ENCODE data around the gene RHPN2. TPM values are rescaled to one million over a fixed set of nuclear protein-coding genes. Genes with fewer than 3 reads are reported as not detected.
"Not testable (repeated sequence)": the region's sequence is repeated elsewhere in the genome, so short reads cannot be mapped to it uniquely, and the experiment has no call there.

Gene RHPN2
- total and polyA plus RNA-seq, 7 donors: 0.16 to 1.1 (median 0.57) TPM

GRCh38 chr19:32966750-32967149 is 97.9 kb downstream of the RHPN2 start:
- 93 to 95% (median 95%) methylated on average over 9 of the region's 9 CpGs for WGBS, 3 donors
- Histone ChIP-seq H3K27me3 (ENCODE audit: insufficient read depth in 3 of 3, low read length in 2 of 3) (no peaks in the 10 kb centered on the region), H3K4me3 (no peak overlapping the region), H3K36me3 (ENCODE audit: insufficient read depth in 1 of 2, low read depth in 1 of 2) (peaks cover 0 to 39% of the 10 kb centered on the region in 2 donors), H3K9me3 (no peaks in the 10 kb centered on the region), H3K4me1 (peaks cover 6% of the 10 kb centered on the region), H3K27ac (no peak overlapping the region)
- intact Hi-C loops (cut with DNase I): no loop called here
- ATAC-seq: no peak
- TF ChIP-seq, protein P1, sequence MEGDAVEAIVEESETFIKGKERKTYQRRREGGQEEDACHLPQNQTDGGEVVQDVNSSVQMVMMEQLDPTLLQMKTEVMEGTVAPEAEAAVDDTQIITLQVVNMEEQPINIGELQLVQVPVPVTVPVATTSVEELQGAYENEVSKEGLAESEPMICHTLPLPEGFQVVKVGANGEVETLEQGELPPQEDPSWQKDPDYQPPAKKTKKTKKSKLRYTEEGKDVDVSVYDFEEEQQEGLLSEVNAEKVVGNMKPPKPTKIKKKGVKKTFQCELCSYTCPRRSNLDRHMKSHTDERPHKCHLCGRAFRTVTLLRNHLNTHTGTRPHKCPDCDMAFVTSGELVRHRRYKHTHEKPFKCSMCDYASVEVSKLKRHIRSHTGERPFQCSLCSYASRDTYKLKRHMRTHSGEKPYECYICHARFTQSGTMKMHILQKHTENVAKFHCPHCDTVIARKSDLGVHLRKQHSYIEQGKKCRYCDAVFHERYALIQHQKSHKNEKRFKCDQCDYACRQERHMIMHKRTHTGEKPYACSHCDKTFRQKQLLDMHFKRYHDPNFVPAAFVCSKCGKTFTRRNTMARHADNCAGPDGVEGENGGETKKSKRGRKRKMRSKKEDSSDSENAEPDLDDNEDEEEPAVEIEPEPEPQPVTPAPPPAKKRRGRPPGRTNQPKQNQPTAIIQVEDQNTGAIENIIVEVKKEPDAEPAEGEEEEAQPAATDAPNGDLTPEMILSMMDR (IDR thresholded peaks at IDR 0.05): no peak
- DNase-seq: no peak

- ATAC-seq: no peak
- no peaks in the 10 kb centered on the region for H3K27me3 ChIP-seq (ENCODE audit: insufficient read depth in 3 of 3, low read length in 2 of 3)
- TF ChIP-seq, protein P1 (IDR thresholded peaks at IDR 0.05): no peak
Observed at GRCh38 chr19:32945260-32945659, 119.4 kb downstream of the RHPN2 start.

GRCh38 chr19:32941273-32941672 is 123.4 kb downstream of the RHPN2 start:
- H3K4me3 ChIP-seq; ATAC-seq; DNase-seq; H3K27me3 ChIP-seq (ENCODE audit: insufficient read depth in 3 of 3, low read length in 2 of 3); H3K4me1 ChIP-seq; intact Hi-C loops (cut with DNase I); H3K27ac ChIP-seq; H3K9me3 ChIP-seq: not testable (repeated sequence)
- 87 to 92% (median 89%) methylated on average over 5 of the region's 5 CpGs for WGBS, 3 donors
- H3K36me3 ChIP-seq (ENCODE audit: insufficient read depth in 1 of 2, low read depth in 1 of 2): peaks cover 0 to 61% of the 10 kb centered on the region in 2 donors

More at GRCh38 chr19:32945260-32945659, 119.4 kb downstream of the RHPN2 start:
- H3K36me3 ChIP-seq (ENCODE audit: insufficient read depth in 1 of 2, low read depth in 1 of 2): peaks cover 3 to 67% of the 10 kb centered on the region in 2 donors
- DNase-seq: no peak
- 47 to 67% (median 66%) methylated on average over 3 of the region's 3 CpGs for WGBS, 3 donors
- no peak overlapping the region for H3K27ac ChIP-seq
- no peak overlapping the region for H3K4me3 ChIP-seq
- intact Hi-C loops (cut with DNase I): no loop called here
- H3K4me1 ChIP-seq: no peaks in the 10 kb centered on the region
- no peaks in the 10 kb centered on the region for H3K9me3 ChIP-seq

DNA sequence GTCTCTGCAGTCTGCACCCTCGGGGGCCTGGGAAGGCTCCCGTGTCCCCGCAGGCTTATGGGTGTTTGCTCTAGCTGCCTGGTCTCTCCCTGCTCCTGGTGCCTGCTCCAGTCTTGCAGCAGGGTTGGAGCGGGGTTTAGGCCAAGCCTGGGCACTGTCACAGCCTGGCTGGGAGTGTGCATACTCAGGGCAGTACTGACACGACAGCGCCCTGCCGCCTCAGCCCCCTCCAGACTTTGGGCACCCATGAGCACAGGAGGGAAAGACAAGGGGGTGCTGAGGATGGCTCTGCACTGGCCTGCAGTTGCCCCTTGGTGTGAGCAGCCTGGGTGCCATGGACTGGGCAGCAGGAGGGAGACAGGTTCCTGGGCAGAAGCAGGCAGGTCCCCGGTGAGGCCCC is 128.6 kb downstream of the RHPN2 start:
- H3K4me3 ChIP-seq: no peak overlapping the region
- H3K4me1 ChIP-seq: no peaks in the 10 kb centered on the region
- H3K27me3 ChIP-seq (ENCODE audit: insufficient read depth in 3 of 3, low read length in 2 of 3): no peaks in the 10 kb centered on the region
- H3K27ac ChIP-seq: no peak overlapping the region
- ATAC-seq (no peak), DNase-seq (no peak)
- TF ChIP-seq, protein P1 (IDR thresholded peaks at IDR 0.05): no peak
- intact Hi-C loops (cut with DNase I): no loop called here
- peaks cover 0 to 50% of the 10 kb centered on the region in 2 donors for H3K36me3 ChIP-seq (ENCODE audit: insufficient read depth in 1 of 2, low read depth in 1 of 2)
- WGBS, 3 donors: 93 to 97% (median 94%) methylated on average over 8 of the region's 8 CpGs
- no peaks in the 10 kb centered on the region for H3K9me3 ChIP-seq

GRCh38 chr19:32935629-32936028 is 129.1 kb downstream of the RHPN2 start:
- intact Hi-C loops (cut with DNase I): no loop called here

More at GRCh38 chr19:32935629-32936028, 129.1 kb downstream of the RHPN2 start:
- Histone ChIP-seq H3K36me3 (ENCODE audit: insufficient read depth in 1 of 2, low read depth in 1 of 2) (peaks cover 0 to 55% of the 10 kb centered on the region in 2 donors), H3K27ac (no peak overlapping the region), H3K4me3 (no peak overlapping the region), H3K27me3 (ENCODE audit: insufficient read depth in 3 of 3, low read length in 2 of 3) (no peaks in the 10 kb centered on the region), H3K9me3 (no peaks in the 10 kb centered on the region), H3K4me1 (no peaks in the 10 kb centered on the region)
- DNase-seq (no peak), ATAC-seq (no peak)
- TF ChIP-seq, protein P1 (IDR thresholded peaks at IDR 0.05): no peak
- WGBS, 3 donors: 86 to 91% (median 89%) methylated on average over 9 of the region's 9 CpGs
